PFSK-1 (cell line): Measurements from ENCODE around the gene RPL36A.

Experiments used
- FOXP2 ChIP-seq: optimal IDR thresholded peaks from 2 replicates; pipeline ENCODE3; 2011; ENCODE audit warnings: borderline replicate concordance, control low read depth, inconsistent platforms; ENCODE audit not compliant: insufficient read depth; ENCODE audit errors: extremely low read length, extremely low read depth
- POLR2AphosphoS5 ChIP-seq: IDR thresholded peaks from 2 replicates; pipeline ENCODE4 v1.6.1; 2012; ENCODE audit warnings: low read depth, mild to moderate bottlenecking, control low read depth, low read length, moderate library complexity
- SIN3A ChIP-seq: IDR thresholded peaks from 2 replicates; pipeline ENCODE4 v1.6.1; 2012; ENCODE audit warnings: mild to moderate bottlenecking, low read length, moderate library complexity, borderline replicate concordance; ENCODE audit not compliant: insufficient read depth
- TAF1 ChIP-seq: IDR thresholded peaks from 2 replicates; pipeline ENCODE4 v1.6.1; 2012; ENCODE audit warnings: low read length, control low read depth, borderline replicate concordance; ENCODE audit not compliant: insufficient read depth

GRCh38 chrX:101349193-101349562 lies 41.6 kb upstream of the RPL36A start:
- no peak for TF ChIP-seq POLR2AphosphoS5
- no peak for TF ChIP-seq SIN3A
- no peak for TF ChIP-seq TAF1
- TF ChIP-seq FOXP2 = no peak
